Measurements from ENCODE around the gene IRF8.

The IRF8 gene

DNA sequence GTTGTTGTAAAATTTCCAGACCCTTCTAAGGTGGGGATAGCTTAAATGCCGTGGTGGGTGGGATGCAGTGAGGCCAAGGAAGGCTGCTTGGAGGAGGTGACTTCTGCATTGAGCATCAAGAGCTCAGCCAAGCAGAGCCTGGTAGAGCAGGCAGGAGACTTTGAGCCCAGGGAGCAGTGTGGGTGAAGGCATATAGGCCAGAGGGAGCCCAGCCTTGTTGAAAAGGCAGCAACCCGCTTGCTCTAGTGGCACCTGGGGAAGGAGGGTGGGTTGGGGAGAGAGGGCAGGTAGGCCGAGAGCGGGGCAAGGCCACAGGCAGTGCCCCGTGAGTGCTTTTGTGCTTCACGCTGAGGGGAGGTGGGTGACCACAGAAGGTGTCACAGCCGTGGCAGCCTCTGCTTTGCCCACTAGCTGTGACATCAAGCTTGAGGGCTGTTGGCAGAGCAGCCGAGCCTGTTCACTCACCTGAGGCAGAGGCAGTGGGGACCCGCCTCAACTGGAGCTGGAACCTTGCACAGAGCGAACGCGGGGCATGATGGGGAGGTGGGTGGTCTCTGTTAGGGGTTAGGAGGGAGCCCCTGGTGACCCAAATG, 56.1 kb downstream of the IRF8 start:
- DNase-seq (ENCODE audit: low read depth, low spot score) = no peak

DNA sequence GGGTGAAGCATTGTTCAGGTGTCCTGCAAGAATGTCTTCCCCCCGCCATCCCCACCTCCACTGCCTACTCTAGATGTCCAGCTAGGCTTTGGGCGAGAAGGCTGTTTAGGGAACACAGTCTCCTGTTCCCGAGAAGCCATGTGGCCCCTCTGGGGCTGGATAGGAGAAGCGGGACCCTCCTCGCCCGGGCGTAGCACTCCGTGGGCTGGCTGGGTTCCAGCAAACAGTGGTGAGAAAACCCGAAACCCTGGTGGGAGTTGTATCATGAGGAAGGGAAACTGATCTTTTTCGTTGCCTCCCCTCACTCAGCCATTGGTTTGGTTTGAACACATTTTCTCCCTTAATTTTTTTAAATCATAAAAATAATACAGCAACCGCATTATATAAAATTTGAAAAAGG, 56.6 kb downstream of the IRF8 start:
- no peak for DNase-seq (ENCODE audit: low read depth, low spot score)

DNA sequence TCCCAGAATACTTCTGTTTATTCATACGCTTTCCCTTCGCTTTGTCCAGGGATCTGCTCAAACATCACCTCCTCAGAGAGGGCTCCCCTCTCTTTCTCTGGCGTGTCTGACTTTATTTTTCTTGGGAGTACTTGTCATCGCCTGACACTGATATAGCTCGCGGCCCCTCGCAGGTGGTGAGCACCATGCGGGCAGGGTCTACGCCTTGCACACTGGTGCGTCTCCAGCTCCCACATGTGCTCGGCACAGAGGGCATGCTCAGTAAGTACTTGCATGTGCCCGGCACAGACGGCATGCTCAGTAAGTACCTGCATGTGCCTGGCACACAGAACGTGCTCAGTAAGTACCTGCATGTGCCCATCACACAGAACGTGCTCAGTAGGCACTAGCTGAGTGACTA, 57.5 kb downstream of the IRF8 start:
- no peak for DNase-seq (ENCODE audit: low read depth, low spot score)

DNA sequence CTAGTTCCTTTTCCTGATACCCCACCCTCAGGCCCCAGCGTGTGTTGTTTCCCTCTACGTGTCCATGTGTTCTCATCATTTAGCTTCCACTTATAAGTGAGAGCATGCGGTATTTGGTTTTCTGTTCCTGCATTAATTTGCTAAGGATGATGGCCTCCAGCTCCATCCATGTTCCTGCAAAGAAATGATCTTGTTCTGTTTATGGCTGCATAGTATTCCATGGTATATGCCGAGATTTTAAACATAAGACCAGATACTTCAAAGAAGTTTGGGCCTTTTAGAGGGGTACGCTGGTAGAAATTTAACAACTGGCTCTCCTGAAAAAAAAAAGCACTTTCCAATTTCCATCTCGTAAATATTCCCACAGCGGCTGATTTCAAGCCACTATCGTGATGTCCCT, 59.8 kb downstream of the IRF8 start:
- DNase-seq (ENCODE audit: low read depth, low spot score) = no peak

GRCh38 chr16:85959686-85960085, 60.7 kb downstream of the IRF8 start:
- DNase-seq (ENCODE audit: low read depth, low spot score) = no peak

DNA sequence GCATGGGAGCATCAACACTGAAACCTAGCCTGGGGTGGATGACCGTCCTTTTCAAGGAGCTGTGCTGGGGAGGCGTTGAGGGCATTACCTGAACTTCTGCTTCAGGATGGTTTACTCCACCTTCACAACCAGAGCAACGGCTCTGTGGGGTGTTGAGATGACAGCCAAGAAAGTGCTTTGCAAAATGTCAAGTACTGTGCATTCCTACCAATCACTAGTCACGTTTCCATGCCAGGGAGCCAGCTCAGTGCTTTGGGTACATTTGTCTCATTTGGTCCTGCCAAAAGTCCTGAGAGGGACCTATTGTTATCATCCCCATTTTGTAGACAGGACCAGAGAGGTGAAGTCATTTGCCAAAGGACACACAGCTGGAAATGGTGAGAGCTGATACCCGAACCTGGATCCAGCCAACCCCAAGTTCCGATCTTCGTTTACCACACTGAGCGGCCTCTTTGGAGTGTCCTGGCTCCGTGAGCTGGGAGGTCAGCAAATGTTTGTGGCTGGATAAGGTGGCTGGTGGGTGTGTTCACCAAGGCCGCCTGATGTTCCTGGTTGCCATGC, 61.6 kb downstream of the IRF8 start:
- DNase-seq (ENCODE audit: low read depth, low spot score) = no peak

- DNase-seq (ENCODE audit: low read depth, low spot score) = no peak
Measured at GRCh38 chr16:85961988-85962915, 63.3 kb downstream of the IRF8 start.

DNA sequence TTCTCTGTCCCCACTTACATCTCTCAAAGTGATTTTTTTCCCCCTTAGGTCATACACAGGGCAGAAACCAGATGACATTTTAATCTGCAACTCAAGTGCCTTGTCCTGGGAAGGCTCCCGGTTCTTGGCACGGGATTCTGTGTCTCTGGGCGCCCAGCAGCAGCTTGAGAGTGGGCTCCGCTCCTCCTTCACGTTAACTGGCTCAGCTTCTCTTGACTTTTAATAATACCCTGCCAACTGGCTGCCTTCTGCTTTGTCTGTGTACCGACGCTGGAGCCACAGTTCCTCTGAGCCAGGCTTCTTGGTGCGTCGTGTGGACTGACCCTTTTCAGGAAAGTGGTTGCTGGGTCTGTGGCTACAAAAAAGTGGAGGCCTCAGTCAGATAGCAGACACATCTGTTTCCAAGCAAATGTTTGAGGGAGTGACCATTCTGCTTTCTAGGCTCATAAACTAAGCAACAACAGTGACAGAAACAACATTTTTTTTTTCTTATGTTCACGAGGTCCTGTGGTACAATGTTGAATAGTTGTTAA, 64.9 kb downstream of the IRF8 start:
- no peak for DNase-seq (ENCODE audit: low read depth, low spot score)

DNA sequence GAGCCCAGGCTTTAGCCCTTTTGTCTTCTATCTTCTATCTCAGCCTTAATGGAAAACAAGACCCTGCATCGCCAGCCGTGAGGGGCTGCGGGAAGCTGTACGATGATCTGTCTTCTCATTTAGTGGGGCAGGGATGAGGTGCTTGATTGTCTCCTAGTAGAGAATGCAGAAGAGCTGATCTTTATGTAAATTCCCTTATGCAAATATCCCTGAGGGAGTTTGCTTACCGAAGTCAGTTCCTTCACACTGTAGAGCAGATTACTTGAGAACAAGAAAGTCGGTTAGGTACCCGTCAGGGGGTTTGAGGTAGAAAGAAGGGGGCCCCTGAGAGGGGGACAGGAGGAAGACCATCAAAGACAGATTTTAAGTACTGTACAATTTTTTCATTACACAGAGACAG, 66.2 kb downstream of the IRF8 start:
- DNase-seq (ENCODE audit: low read depth, low spot score) = no peak

GRCh38 chr16:85967111-85967510, 68.1 kb downstream of the IRF8 start:
- no peak for DNase-seq (ENCODE audit: low read depth, low spot score)

DNA sequence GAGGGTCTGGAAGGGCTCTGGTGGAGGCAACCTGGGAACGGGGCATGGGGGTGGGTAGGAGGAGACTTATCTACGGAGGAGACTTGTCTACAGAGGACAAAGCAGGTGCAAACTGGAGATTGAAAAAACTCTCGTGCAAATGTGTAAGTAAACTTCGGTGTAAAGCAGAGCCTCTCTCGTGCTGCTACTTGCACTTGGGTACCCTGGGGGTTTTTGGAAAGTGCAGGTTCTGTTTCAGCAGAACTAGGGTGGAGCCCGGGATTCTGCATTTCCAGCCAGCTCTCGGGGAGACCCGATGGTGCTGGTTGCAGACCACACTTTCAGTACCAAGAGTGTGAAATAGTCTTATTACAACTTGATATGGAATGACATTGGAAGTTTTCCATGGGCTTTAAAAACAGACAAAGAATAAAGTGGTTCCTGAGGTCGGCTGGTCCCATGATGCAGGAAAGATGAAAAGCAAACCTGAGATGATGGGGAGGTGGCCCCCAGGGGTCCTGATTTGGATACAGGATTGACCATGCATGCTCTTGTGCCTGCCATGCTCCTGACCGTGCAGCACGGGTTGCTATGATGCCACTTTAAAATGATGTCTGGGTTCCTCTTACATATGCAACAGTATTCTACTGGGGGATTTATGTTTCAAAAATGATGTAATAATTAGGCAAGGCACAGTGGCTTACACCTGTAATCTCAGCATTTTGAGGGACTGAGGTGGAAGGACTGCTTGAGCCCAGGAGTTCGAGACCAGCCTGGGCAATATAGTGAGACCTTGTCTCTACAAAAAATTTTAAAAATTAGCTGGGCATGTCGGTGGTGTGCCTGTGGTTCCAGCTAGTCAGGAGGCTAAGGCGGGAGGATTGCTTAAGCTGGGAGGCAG, 69.3 kb downstream of the IRF8 start:
- no peak for DNase-seq (ENCODE audit: low read depth, low spot score)

GRCh38 chr16:85969159-85969558, 70.2 kb downstream of the IRF8 start:
- no peak for DNase-seq (ENCODE audit: low read depth, low spot score)

- no peak for DNase-seq (ENCODE audit: low read depth, low spot score)
Measured at GRCh38 chr16:85969591-85969990, 70.6 kb downstream of the IRF8 start.

- no peak for DNase-seq (ENCODE audit: low read depth, low spot score)
Measured at GRCh38 chr16:85970016-85970733, 71.2 kb downstream of the IRF8 start.

DNA sequence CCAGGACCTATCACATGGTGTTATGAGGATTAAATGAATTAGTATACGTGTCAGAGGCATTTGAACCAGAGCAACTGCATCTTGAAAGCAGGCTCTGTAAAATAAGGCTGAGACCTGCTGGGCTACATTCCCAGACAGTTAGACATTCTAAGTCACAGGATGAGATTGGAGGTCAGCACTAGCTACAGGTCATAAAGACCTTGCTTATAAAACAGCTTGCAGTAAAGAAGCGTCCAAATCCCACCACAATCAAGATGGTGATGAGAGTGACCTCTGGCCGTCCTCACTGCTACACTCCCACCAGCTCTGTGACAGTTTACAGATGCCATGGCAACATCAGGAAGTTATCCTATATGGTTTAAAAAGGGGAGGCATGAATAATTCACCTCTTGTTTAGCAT, 71.8 kb downstream of the IRF8 start:
- no peak for DNase-seq (ENCODE audit: low read depth, low spot score)

All from brain pericyte (primary cell).